ENCODE measurements around the gene GRB2. TPM values are rescaled to one million over a fixed set of nuclear protein-coding genes. Genes with fewer than 3 reads are reported as not detected.

The GRB2 gene
- total RNA-seq, 2 experiments from 2014 or later = 244 to 308 TPM

- H2AFZ ChIP-seq (ENCODE audit: low read length) = no peak overlapping the region
- peak overlapping the region; percentile 77 for H3K27ac ChIP-seq (ENCODE audit: low read depth, low read length, poor library complexity, severe bottlenecking)
- ChIA-PET CTCF (ENCODE audit: unreplicated experiment) (interaction anchor here (0.6 to 1.5 kb wide), 4 partner anchors 16 to 142 kb away, joined by 3 to 7 read pairs (median 4); partner anchors contain the start of gene SLC25A19), POLR2A (interaction anchor here (1.4 to 4.6 kb wide), 3 partner anchors 10 to 16 kb away, joined by 3 to 59 read pairs (median 7); partner anchors contain the start of genes GGA3, MRPS7 and SLC25A19)
- peaks cover 38% of the 10 kb centered on the region for H3K4me1 ChIP-seq (ENCODE audit: insufficient read depth, low read length, poor library complexity, severe bottlenecking)
- no peak for TF ChIP-seq CTCF (conservative IDR thresholded peaks at IDR 0.05; ENCODE audit: low read length)
- no peak for TF ChIP-seq EZH2phosphoT487 (IDR thresholded peaks at IDR 0.05; ENCODE audit: borderline replicate concordance, low read depth, low read length)
- intact Hi-C loops (cut with micrococcal nuclease; ENCODE audit: unreplicated experiment) = loop anchor here (10.0 kb wide), 1 partner anchor 512 kb away; the partner anchor contains the start of gene UNK
- BruUV-seq (replicated peaks) = no TSS peak
- H3K4me2 ChIP-seq (ENCODE audit: low read length) = peak overlapping the region; percentile 83
- peak; percentile 33 for DNase-seq (ENCODE audit: low spot score)
- no peaks in the 10 kb centered on the region for H4K20me1 ChIP-seq (ENCODE audit: insufficient read depth, low read length)
- H3K4me3 ChIP-seq (ENCODE audit: low read depth, low read length, poor library complexity, severe bottlenecking) = peak overlapping the region; percentile 90
- peaks cover 25% of the 10 kb centered on the region; the same call in 1 of the 2 replicates for H3K79me2 ChIP-seq (ENCODE audit: insufficient read depth, low read depth, low read length)
- no peaks in the 10 kb centered on the region for H3K9me2 ChIP-seq (ENCODE audit: insufficient read depth, low read length)
- peaks cover 53% of the 10 kb centered on the region for H3K36me3 ChIP-seq (ENCODE audit: insufficient read depth, low read length)
- H3K9me3 ChIP-seq (ENCODE audit: low read length) = no peaks in the 10 kb centered on the region
These were observed 132.7 kb downstream of the GRB2 start for GRCh38 chr17:75272848-75273184.

GRCh38 chr17:75271955-75272847 lies 133.3 kb downstream of the GRB2 start:
- ChIA-PET CTCF (ENCODE audit: unreplicated experiment) (interaction anchor here (0.6 to 1.5 kb wide), 6 partner anchors 17 to 141 kb away, joined by 3 to 7 read pairs (median 3); partner anchors contain the start of gene SLC25A19), POLR2A (interaction anchor here (0.6 to 4.6 kb wide), 4 partner anchors 11 to 138 kb away, joined by 3 to 59 read pairs (median 6); partner anchors contain the start of genes GGA3, MRPS7 and SLC25A19)
- H3K79me2 ChIP-seq (ENCODE audit: insufficient read depth, low read depth, low read length) = peaks cover 25% of the 10 kb centered on the region; the same call in 1 of the 2 replicates
- peaks cover 41% of the 10 kb centered on the region for H3K4me1 ChIP-seq (ENCODE audit: insufficient read depth, low read length, poor library complexity, severe bottlenecking)
- H3K9me2 ChIP-seq (ENCODE audit: insufficient read depth, low read length) = no peaks in the 10 kb centered on the region
- peak overlapping the region; percentile 90 for H3K4me3 ChIP-seq (ENCODE audit: low read depth, low read length, poor library complexity, severe bottlenecking)
- no peaks in the 10 kb centered on the region for H4K20me1 ChIP-seq (ENCODE audit: insufficient read depth, low read length)
- TF ChIP-seq CTCF (conservative IDR thresholded peaks at IDR 0.05; ENCODE audit: low read length) (peak; percentile 57), EZH2phosphoT487 (IDR thresholded peaks at IDR 0.05; ENCODE audit: borderline replicate concordance, low read depth, low read length) (no peak)
- intact Hi-C loops (cut with micrococcal nuclease; ENCODE audit: unreplicated experiment) = loop anchor here (1.0 to 10.0 kb wide), 7 partner anchors 17 to 513 kb away; partner anchors contain the start of genes GRB2, LLGL2, SLC25A19 and SUMO2
- H3K9me3 ChIP-seq (ENCODE audit: low read length) = no peaks in the 10 kb centered on the region
- H3K27ac ChIP-seq (ENCODE audit: low read depth, low read length, poor library complexity, severe bottlenecking) = peak overlapping the region; percentile 77
- no peak overlapping the region for H2AFZ ChIP-seq (ENCODE audit: low read length)
- peaks cover 53% of the 10 kb centered on the region for H3K36me3 ChIP-seq (ENCODE audit: insufficient read depth, low read length)
- peak overlapping the region; percentile 83 for H3K4me2 ChIP-seq (ENCODE audit: low read length)
- peak; percentile 76 for DNase-seq (ENCODE audit: low spot score)
- BruUV-seq (replicated peaks) = TSS peak; percentile 37

Measured in OCI-LY7 (cell line).